Stimulated activated CD4-positive, alpha-beta T cell treated with anti-CD3 and anti-CD28 coated beads, Interleukin-15, amount 100 ng/mL, for 24 hours (primary cell): ENCODE measurements around the gene TEAD1.

ENCODE experiments used
- DNase-seq: peaks from one replicate; pipeline ENCODE4 v3.0.0-alpha.2; 2020

TEAD1 gene

GRCh38 chr11:12715941-12716340, 41.7 kb downstream of the TEAD1 start:
- no peak for DNase-seq

- no peak for DNase-seq
Measured at GRCh38 chr11:12716816-12717215, 42.6 kb downstream of the TEAD1 start.

GRCh38 chr11:12717851-12718291, 43.6 kb downstream of the TEAD1 start:
- DNase-seq, result peak; percentile 59

GRCh38 chr11:12719221-12719620, 45.0 kb downstream of the TEAD1 start:
- DNase-seq, result no peak

GRCh38 chr11:12721816-12722604, 47.8 kb downstream of the TEAD1 start:
- DNase-seq, result no peak

- no peak for DNase-seq
Measured at GRCh38 chr11:12723421-12724300, 49.4 kb downstream of the TEAD1 start.

GRCh38 chr11:12724301-12725054, 50.3 kb downstream of the TEAD1 start:
- no peak for DNase-seq

GRCh38 chr11:12725055-12725862, 51.0 kb downstream of the TEAD1 start:
- DNase-seq, result no peak

- DNase-seq, result no peak
Measured at GRCh38 chr11:12725863-12726682, 51.9 kb downstream of the TEAD1 start.

GRCh38 chr11:12727563-12728211, 53.5 kb downstream of the TEAD1 start:
- DNase-seq, result no peak

GRCh38 chr11:12728417-12728816, 54.2 kb downstream of the TEAD1 start:
- no peak for DNase-seq

GRCh38 chr11:12729941-12730340, 55.7 kb downstream of the TEAD1 start:
- DNase-seq, result no peak

GRCh38 chr11:12731841-12732336, 57.7 kb downstream of the TEAD1 start:
- DNase-seq, result no peak

- DNase-seq, result no peak
Measured at GRCh38 chr11:12733091-12733490, 58.9 kb downstream of the TEAD1 start.

GRCh38 chr11:12734625-12735024, 60.4 kb downstream of the TEAD1 start:
- no peak for DNase-seq

GRCh38 chr11:12735262-12735661, 61.0 kb downstream of the TEAD1 start:
- DNase-seq, result no peak

- no peak for DNase-seq
Measured at GRCh38 chr11:12737024-12737423, 62.8 kb downstream of the TEAD1 start.

GRCh38 chr11:12741671-12742216, 67.5 kb downstream of the TEAD1 start:
- no peak for DNase-seq

- no peak for DNase-seq
Measured at GRCh38 chr11:12743834-12744449, 69.7 kb downstream of the TEAD1 start.
